HepG2 (cell line): ENCODE measurements around the gene HOMEZ. TPM values are rescaled to one million over a fixed set of nuclear protein-coding genes. Genes with fewer than 3 reads are reported as not detected.
A peak's percentile ranks its signal among the peaks of the same experiment; 100 is the strongest.

Experiments
- DRAP1 ChIP-seq: IDR thresholded peaks from 2 replicates; pipeline ENCODE4 v1.6.1; 2016; ENCODE audit warnings: missing genetic modification reagents, missing compliant biosample characterization
- HNF4A ChIP-seq: sonication (generic); formaldehyde crosslinking; IDR thresholded peaks from 2 replicates; pipeline ENCODE4 v1.4.0; 2020; ENCODE audit warnings: missing genetic modification reagents
- NFATC3 ChIP-seq: sonication (generic); formaldehyde crosslinking; IDR thresholded peaks from 2 replicates; pipeline ENCODE4 v1.5.1; 2020; ENCODE audit warnings: mild to moderate bottlenecking, missing genetic modification reagents
- PHF8 ChIP-seq: sonication (generic); formaldehyde crosslinking; IDR thresholded peaks from 2 replicates; pipeline ENCODE4 v1.5.0; 2020; ENCODE audit warnings: missing genetic modification reagents
- POGK ChIP-seq: sonication (generic); formaldehyde crosslinking; conservative IDR thresholded peaks from 2 replicates; pipeline ENCODE4 v1.8.0; 2022; ENCODE audit warnings: mild to moderate bottlenecking, moderate library complexity, missing genetic modification reagents
- ZBTB42 ChIP-seq: sonication (generic); formaldehyde crosslinking; IDR thresholded peaks from 2 replicates; pipeline ENCODE4 v1.5.0; 2020; ENCODE audit warnings: mild to moderate bottlenecking, missing genetic modification reagents
- ZNF282 ChIP-seq: fragments of 450-650 bp; IDR thresholded peaks from 2 replicates; pipeline ENCODE4 v1.6.1; 2018; ENCODE audit not compliant: partially characterized antibody
- ZNF3 ChIP-seq: IDR thresholded peaks from 2 replicates; pipeline ENCODE4 v1.7.0; 2017; ENCODE audit warnings: inconsistent platforms
- ZNF33B ChIP-seq: sonication (generic); formaldehyde crosslinking; IDR thresholded peaks from 2 replicates; pipeline ENCODE4 v1.5.1; 2020; ENCODE audit warnings: mild to moderate bottlenecking, missing genetic modification reagents
- ZNF780A ChIP-seq: sonication (generic); formaldehyde crosslinking; IDR thresholded peaks from 2 replicates; pipeline ENCODE4 v1.8.0; 2022; ENCODE audit warnings: mild to moderate bottlenecking, missing genetic modification reagents, moderate library complexity
- polyA plus RNA-seq, 8 experiments: library from polyadenylated mRNA; depleted of rRNA in 3 of 8; stranded (reverse) in 7 of 8; unstranded in 1 of 8; fragments of >200 nt; fragmentation: Illumina TruSeq in 4 of 8; extraction: Trizol in 4 of 8; gene quantifications; 2 replicates each; pipeline versions ENCODE4 v1.2.1 to v1.2.3, GENCODE V29; 2011 to 2016; ENCODE audit warnings: low read depth in 4 of 8, missing spikeins in 1 of 8, mixed read lengths in 1 of 8; ENCODE audit not compliant: insufficient read depth in 1 of 8
- total RNA-seq, 5 experiments: library from RNA; depleted of rRNA; stranded (reverse); fragments of >200 nt; fragmentation: Illumina TruSeq; extraction: Trizol; gene quantifications; 2 replicates each; pipeline ENCODE4 v1.2.3, GENCODE V29; 2016; ENCODE audit warnings: low read depth in 1 of 5
- TF ChIP-seq, protein P1 (sequence below): sonication (generic); formaldehyde crosslinking; IDR thresholded peaks from 2 replicates; pipeline ENCODE4 v1.4.0; 2020; ENCODE audit warnings: mild to moderate bottlenecking, missing genetic modification reagents
- TF ChIP-seq, protein P2 (sequence below): sonication (generic); formaldehyde crosslinking; IDR thresholded peaks from 2 replicates; pipeline ENCODE4 v1.5.0; 2020; ENCODE audit warnings: missing genetic modification reagents, mild to moderate bottlenecking, borderline replicate concordance
- TF ChIP-seq, protein P3 (sequence below): sonication (generic); formaldehyde crosslinking; IDR thresholded peaks from 2 replicates; pipeline ENCODE4 v1.4.0; 2020; ENCODE audit warnings: missing genetic modification reagents, mild to moderate bottlenecking, borderline replicate concordance

Gene HOMEZ
- total and polyA plus RNA-seq, 2 of the 13 experiments (the other 11 are each of a cell fraction or from before 2014, with no cell fraction given): 14.5 to 31.8 TPM

DNA sequence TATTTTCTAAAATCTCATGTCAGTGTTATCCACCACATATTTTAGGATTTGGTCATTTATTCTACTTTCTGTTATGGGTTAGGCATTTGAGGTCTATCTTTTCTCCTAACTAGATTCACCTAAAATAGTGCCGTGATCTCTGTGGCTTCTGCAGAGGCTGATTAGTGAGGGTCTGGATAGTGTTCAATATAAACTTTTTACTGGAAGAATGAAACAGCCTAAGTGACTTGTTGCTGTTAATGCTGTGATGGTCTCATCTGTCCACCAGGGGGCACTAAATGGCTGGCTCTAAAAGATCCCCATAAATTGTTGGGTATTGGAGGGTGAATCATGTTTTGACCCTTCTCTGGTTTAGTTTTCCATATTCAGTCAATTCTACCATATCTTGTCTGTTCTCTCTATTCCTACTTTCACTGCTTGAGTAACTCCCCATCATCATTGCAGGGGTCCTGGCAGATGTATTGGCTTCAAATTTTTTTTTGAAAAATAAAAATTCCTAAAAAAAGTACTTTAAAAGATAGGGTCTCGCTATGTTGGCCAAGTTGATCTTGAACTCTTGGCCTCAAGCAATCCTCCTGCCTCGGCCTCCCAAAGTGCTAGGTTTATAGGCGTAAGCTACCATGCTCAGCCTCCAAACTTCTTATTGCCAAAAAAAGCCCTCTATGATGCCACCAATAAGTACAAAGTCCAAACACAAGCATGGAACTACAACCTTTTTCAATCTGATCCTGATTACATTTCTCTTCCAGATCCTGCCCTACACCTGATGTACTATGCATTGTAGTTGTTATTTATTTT is 42.2 kb upstream of the HOMEZ start (continued):
- TF ChIP-seq, protein P1, sequence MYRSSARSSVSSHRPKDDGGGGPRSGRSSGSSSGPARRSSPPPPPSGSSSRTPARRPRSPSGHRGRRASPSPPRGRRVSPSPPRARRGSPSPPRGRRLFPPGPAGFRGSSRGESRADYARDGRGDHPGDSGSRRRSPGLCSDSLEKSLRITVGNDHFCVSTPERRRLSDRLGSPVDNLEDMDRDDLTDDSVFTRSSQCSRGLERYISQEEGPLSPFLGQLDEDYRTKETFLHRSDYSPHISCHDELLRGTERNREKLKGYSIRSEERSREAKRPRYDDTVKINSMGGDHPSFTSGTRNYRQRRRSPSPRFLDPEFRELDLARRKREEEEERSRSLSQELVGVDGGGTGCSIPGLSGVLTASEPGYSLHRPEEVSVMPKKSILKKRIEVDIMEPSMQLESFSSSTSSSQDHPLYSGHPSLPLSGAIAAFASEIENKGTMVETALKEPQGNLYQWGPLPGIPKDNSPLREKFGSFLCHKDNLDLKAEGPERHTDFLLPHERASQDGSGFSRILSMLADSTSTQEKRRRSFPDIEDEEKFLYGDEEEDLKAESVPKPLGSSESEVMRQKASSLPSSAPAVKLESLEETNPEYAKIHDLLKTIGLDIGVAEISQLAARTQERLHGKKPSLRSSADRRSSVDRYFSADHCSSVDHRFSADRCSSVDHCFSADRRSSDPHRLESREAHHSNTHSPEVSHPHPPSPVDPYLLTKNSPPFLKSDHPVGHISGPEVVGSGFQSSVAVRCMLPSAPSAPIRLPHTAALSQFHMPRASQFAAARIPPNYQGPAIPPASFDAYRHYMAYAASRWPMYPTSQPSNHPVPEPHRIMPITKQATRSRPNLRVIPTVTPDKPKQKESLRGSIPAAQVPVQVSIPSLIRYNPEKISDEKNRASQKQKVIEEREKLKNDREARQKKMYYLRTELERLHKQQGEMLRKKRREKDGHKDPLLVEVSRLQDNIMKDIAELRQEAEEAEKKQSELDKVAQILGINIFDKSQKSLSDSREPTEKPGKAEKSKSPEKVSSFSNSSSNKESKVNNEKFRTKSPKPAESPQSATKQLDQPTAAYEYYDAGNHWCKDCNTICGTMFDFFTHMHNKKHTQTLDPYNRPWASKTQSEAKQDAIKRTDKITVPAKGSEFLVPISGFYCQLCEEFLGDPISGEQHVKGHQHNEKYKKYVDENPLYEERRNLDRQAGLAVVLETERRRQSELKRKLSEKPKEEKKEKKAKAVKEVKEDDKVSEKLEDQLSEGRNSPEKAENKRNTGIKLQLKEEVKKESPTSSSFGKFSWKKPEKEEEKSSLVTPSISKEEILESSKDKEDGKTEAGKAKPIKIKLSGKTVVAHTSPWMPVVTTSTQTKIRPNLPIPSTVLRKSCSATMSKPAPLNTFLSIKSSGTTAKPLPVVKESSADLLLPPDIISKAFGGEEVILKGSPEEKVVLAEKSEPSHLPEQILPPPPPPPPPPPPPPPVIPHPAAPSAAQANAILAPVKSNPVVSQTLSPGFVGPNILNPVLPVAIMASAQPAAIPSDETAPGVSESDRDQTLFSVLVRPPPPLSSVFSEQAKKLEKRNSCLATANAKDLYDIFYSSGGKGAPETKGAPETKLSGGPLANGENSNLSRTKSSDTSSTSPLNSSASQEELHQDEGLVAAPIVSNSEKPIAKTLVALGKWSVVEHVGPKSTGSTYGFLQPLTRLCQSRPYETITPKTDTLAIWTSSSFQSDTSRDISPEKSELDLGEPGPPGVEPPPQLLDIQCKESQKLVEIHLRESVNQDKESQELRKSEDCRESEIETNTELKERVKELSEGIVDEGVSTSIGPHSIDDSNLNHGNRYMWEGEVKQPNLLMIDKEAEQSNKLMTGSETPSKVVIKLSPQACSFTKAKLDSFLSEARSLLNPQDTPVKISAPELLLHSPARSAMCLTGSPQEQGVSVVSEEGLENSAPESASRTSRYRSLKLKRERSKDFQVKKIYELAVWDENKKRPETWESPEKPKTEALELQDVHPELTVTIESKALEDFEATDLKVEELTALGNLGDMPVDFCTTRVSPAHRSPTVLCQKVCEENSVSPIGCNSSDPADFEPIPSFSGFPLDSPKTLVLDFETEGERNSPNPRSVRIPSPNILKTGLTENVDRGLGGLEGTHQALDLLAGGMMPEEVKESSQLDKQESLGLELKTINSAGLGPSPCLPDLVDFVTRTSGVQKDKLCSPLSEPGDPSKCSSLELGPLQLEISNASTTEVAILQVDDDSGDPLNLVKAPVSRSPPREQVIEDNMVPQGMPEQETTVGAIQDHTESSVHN (CRISPR knock-in tag): no peak
- TF ChIP-seq ZNF282 (no peak), HNF4A (CRISPR knock-in tag) (0 out of 2 replicates have a peak, but pooled peaks have one; percentile 19), POGK (CRISPR knock-in tag) (peak; percentile 89), DRAP1 (CRISPR knock-in tag) (no peak; the same call in 1 of the 2 replicates), ZNF3 (no peak), NFATC3 (CRISPR knock-in tag) (0 out of 2 replicates have a peak, but pooled peaks have one; percentile 53), ZBTB42 (no peak), PHF8 (CRISPR knock-in tag) (no peak), ZNF780A (no peak), ZNF33B (CRISPR knock-in tag) (no peak)
- TF ChIP-seq, protein P2, sequence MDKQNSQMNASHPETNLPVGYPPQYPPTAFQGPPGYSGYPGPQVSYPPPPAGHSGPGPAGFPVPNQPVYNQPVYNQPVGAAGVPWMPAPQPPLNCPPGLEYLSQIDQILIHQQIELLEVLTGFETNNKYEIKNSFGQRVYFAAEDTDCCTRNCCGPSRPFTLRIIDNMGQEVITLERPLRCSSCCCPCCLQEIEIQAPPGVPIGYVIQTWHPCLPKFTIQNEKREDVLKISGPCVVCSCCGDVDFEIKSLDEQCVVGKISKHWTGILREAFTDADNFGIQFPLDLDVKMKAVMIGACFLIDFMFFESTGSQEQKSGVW (CRISPR knock-in tag): no peak
- TF ChIP-seq, protein P3, sequence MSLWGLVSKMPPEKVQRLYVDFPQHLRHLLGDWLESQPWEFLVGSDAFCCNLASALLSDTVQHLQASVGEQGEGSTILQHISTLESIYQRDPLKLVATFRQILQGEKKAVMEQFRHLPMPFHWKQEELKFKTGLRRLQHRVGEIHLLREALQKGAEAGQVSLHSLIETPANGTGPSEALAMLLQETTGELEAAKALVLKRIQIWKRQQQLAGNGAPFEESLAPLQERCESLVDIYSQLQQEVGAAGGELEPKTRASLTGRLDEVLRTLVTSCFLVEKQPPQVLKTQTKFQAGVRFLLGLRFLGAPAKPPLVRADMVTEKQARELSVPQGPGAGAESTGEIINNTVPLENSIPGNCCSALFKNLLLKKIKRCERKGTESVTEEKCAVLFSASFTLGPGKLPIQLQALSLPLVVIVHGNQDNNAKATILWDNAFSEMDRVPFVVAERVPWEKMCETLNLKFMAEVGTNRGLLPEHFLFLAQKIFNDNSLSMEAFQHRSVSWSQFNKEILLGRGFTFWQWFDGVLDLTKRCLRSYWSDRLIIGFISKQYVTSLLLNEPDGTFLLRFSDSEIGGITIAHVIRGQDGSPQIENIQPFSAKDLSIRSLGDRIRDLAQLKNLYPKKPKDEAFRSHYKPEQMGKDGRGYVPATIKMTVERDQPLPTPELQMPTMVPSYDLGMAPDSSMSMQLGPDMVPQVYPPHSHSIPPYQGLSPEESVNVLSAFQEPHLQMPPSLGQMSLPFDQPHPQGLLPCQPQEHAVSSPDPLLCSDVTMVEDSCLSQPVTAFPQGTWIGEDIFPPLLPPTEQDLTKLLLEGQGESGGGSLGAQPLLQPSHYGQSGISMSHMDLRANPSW (CRISPR knock-in tag): no peak
